GM10248 (cell line): ENCODE measurements around the gene OAS1.
"Not testable (repeated sequence)": the region's sequence is repeated elsewhere in the genome, so short reads cannot be mapped to it uniquely, and the experiment has no call there.

Experiments used
- CTCF ChIA-PET: fragments of 300-600 bp; sonication (Branson Sonifier 250); formaldehyde crosslinking; extraction: SDS; loops from one replicate; lab custom pipeline; 2021; ENCODE audit warnings: antibody characterized with exemption; lab: Yijun Ruan, JAX
- POLR2A ChIA-PET: fragments of 350-650 bp; sonication (Branson Sonifier 250); formaldehyde crosslinking; extraction: SDS; loops from one replicate; lab custom pipeline; 2020; ENCODE audit warnings: antibody characterized with exemption; lab: Yijun Ruan, JAX
- DNase-seq: peaks from one replicate; pipeline ENCODE4 v3.0.0; 2012; ENCODE audit errors: extremely low spot score
- CTCF ChIP-seq: IDR thresholded peaks from 2 replicates; pipeline ENCODE4 v1.5.1; 2012; ENCODE audit warnings: mild to moderate bottlenecking, low read depth; ENCODE audit errors: extremely low read depth, missing control alignments, control extremely low read depth

The OAS1 gene

DNA sequence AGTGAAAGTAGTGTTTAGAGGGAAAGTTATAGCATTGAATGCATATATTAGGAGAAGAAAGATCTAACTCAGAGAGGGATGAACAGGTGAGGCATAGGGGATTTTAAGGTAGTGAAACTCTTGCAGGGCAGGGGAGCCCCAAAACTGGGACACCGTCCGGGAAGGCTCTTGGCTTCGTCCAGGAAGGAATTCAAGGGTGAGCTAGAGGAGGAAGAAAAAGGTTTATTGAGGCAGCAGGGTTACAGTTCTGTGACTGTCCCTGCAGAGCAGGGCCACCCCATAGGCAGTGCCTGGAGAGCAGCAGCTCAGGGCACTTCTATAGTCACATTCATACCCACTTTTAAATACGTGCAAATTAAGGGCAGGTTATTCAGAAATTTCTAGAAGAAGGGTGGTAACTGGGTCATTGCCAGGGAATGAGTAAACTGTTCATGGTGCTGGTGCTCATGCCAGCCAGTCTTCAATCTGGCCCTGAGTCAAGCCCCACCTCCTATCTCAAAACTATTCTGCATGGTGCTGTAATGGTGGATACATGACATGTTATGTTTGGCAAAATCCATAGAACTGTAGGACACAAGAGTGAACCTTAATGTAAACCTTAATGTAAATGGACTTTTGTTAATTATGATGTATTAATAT is 1.2 kb upstream of the OAS1 start:
- POLR2A ChIA-PET: no interaction called here

DNA sequence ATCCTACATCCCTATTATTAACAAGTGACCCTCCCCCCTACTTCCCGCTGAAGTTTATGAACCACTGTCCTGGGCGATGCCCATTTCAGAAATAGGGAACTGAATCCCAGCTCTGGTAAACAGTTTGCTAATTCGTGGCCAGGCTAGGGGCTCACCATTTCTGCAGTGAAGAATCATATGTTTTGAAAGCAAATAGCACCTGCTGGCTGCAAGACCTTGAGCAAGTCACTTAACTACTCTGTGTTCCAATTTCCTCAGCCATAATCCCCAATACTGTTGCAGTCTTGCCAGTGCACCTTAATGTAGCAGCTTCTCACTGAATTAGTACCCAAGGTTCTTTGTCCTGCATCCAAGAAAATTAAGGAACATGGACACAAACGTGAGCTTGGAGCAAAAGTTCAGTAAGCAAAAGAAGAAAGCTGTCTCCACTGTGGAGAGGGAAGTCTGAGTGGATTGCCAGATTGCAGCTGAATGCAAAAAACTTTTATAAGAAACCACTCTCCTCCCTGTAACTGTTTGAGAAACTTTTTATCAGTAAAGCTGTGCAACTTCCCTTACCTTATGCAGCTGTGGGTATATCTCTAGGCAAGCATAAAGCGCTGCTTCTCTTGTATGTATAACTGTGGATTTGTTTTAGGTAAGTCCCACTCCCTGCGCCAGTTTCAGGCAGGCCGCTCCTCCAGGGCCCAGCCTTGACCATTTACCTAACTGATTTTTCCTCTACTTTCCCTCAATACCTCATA is 824 bp downstream of the OAS1 start:
- peak; percentile 53 for DNase-seq
- ChIA-PET POLR2A (interaction anchor here (1.3 to 1.6 kb wide), 2 partner anchors 9 to 71 kb away, joined by 3 to 4 read pairs; partner anchors contain the start of gene OAS2), CTCF (interaction anchor here (0.8 to 2.4 kb wide), 10 partner anchors 9 to 245 kb away, joined by 3 to 12 read pairs (median 5); no protein-coding TSS in a partner anchor)
- no peak for TF ChIP-seq CTCF

More for the DNA sequence above, 1.2 kb upstream of the OAS1 start:
- CTCF ChIA-PET: interaction anchor here (1.3 to 2.2 kb wide), 2 partner anchors 11 to 193 kb away, joined by 3 to 6 read pairs; no protein-coding TSS in a partner anchor
- TF ChIP-seq CTCF: no peak
- DNase-seq: no peak

DNA sequence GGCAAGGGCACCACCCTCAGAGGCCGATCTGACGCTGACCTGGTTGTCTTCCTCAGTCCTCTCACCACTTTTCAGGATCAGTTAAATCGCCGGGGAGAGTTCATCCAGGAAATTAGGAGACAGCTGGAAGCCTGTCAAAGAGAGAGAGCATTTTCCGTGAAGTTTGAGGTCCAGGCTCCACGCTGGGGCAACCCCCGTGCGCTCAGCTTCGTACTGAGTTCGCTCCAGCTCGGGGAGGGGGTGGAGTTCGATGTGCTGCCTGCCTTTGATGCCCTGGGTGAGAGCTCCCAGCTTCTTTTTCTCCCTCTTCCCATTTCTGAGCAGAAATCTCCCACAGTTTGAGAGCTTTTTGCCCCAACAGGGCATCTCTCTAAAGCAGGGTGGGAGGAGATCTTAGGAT is 1.8 kb downstream of the OAS1 start:
- ChIA-PET CTCF (interaction anchor here (1.0 to 2.4 kb wide), 4 partner anchors 8 to 123 kb away, joined by 3 to 12 read pairs (median 6); no protein-coding TSS in a partner anchor), POLR2A (no interaction called here)
- no peak for DNase-seq
- TF ChIP-seq CTCF: no peak

- ChIA-PET POLR2A (no interaction called here), CTCF (interaction anchor here (1.1 to 2.1 kb wide), 3 partner anchors 9 to 15 kb away, joined by 3 to 9 read pairs (median 5); no protein-coding TSS in a partner anchor)
- TF ChIP-seq CTCF: no peak
- DNase-seq: no peak
These were observed 2.9 kb downstream of the OAS1 start for GRCh38 chr12:112909693-112910092.

DNA sequence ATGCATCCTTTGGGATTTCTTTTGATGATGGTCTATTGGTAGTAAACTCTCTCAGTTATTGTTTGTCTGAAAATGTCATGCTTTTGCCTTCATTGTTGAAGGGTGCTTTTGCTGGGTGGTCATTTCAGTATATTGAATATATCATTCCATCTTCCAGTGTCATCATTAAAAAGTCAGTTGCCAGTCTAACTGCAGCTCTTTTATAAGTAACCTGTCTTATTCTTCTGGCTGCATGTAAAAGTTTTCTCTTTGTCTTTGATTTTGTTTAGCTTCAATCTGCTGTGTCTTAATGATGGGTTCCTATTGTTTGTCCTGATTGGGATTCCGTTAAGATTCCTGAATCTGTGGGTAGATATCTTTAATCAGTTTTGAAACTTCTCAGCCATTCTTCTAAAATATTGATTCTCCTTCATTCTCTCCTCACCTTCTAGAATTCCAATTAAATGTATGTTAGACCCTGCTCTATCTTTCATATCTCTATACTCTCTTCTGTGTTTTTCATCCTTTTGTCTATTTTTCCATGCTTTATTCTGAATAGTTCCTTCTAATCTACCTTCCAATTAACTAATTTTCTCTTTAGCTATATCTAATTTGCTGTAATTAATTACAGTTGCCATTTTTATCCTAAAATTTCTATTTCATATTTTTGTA is 6.4 kb downstream of the OAS1 start:
- ChIA-PET POLR2A (no interaction called here), CTCF (no interaction called here)
- DNase-seq: no peak
- TF ChIP-seq CTCF: no peak

GRCh38 chr12:112913888-112914287 is 7.1 kb downstream of the OAS1 start:
- CTCF ChIA-PET, DNase-seq, POLR2A ChIA-PET: not testable (repeated sequence)
